Left ventricle myocardium superior (tissue), 1 donor: ENCODE data around the gene WWP2. TPM values are rescaled to one million over a fixed set of nuclear protein-coding genes. Genes with fewer than 3 reads are reported as not detected.

Experiments
- ATAC-seq: fragments of 200-7000 bp; cut with Tn5 transposase; one replicate; pipeline ENCODE4 v1.9.1; 2020; ENCODE audit warnings: mild to moderate bottlenecking, moderate library complexity
- DNase-seq: peaks from one replicate; pipeline ENCODE4 v3.0.0-alpha.2; 2020
- intact Hi-C: fragments of 100-400 bp; cut with micrococcal nuclease; formaldehyde crosslinking; loops from one replicate; pipeline ENCODE4 v1.11.0; 2022
- total RNA-seq: library from RNA; stranded (reverse); fragmentation: NEBNext Ultra II Directional; extraction: Animal tissue kit (Norgen Biotek cat#: 25700); gene quantifications from one replicate; pipeline ENCODE4 v1.2.1, GENCODE V29; 2021
- donor health status: DM: no; HTN: yes; CAD: no; lungs with severe emphysema.

Gene WWP2
- total RNA-seq, 1 donor from 2014 or later, result 17.2 TPM

- intact Hi-C loops, result no loop called here
- ATAC-seq (peak; percentile 60), DNase-seq (no peak)
Measured at GRCh38 chr16:69867784-69868560, 105.8 kb downstream of the WWP2 start.

- intact Hi-C loops, result no loop called here
- ATAC-seq (no peak), DNase-seq (no peak)
Measured at GRCh38 chr16:69870761-69871160, 108.6 kb downstream of the WWP2 start.

- no peak for ATAC-seq
- intact Hi-C loops, result no loop called here
- no peak for DNase-seq
Measured at GRCh38 chr16:69871708-69872107, 109.6 kb downstream of the WWP2 start.

- DNase-seq, result no peak
- intact Hi-C loops, result no loop called here
- ATAC-seq, result no peak
Measured at GRCh38 chr16:69872888-69873287, 110.8 kb downstream of the WWP2 start.

GRCh38 chr16:69873783-69874182, 111.7 kb downstream of the WWP2 start:
- intact Hi-C loops, result no loop called here
- DNase-seq (no peak), ATAC-seq (peak; percentile 45)

- no peak for ATAC-seq
- DNase-seq, result no peak
- intact Hi-C loops, result no loop called here
Measured at GRCh38 chr16:69874271-69874670, 112.1 kb downstream of the WWP2 start.

GRCh38 chr16:69880640-69881133, 118.6 kb downstream of the WWP2 start:
- intact Hi-C loops, result no loop called here
- ATAC-seq (no peak), DNase-seq (no peak)

- DNase-seq, result no peak
- no peak for ATAC-seq
- intact Hi-C loops, result no loop called here
Measured at GRCh38 chr16:69881141-69881540, 119.0 kb downstream of the WWP2 start.

- intact Hi-C loops, result no loop called here
- DNase-seq, result no peak
- ATAC-seq, result no peak
Measured at GRCh38 chr16:69883744-69884143, 121.6 kb downstream of the WWP2 start.

GRCh38 chr16:69885722-69886121, 123.6 kb downstream of the WWP2 start:
- DNase-seq (no peak), ATAC-seq (no peak)
- intact Hi-C loops, result no loop called here

- DNase-seq (no peak), ATAC-seq (no peak)
- intact Hi-C loops, result no loop called here
Measured at GRCh38 chr16:69886726-69887125, 124.6 kb downstream of the WWP2 start.

- no peak for ATAC-seq
- no peak for DNase-seq
- intact Hi-C loops, result no loop called here
Measured at GRCh38 chr16:69888005-69888590, 126.0 kb downstream of the WWP2 start.

- no peak for ATAC-seq
- DNase-seq, result no peak
- intact Hi-C loops, result no loop called here
Measured at GRCh38 chr16:69889295-69889964, 127.3 kb downstream of the WWP2 start.

- intact Hi-C loops, result no loop called here
- DNase-seq (peak; percentile 47), ATAC-seq (peak; percentile 88)
Measured at GRCh38 chr16:69890114-69890891, 128.2 kb downstream of the WWP2 start.

- peak; percentile 32 for ATAC-seq
- intact Hi-C loops, result no loop called here
Measured at GRCh38 chr16:69890892-69891282, 128.8 kb downstream of the WWP2 start.

GRCh38 chr16:69892378-69892777, 130.2 kb downstream of the WWP2 start:
- no peak for ATAC-seq
- intact Hi-C loops, result no loop called here
- DNase-seq, result no peak

More at GRCh38 chr16:69890892-69891282, 128.8 kb downstream of the WWP2 start:
- DNase-seq, result no peak

- DNase-seq, result no peak
Measured at GRCh38 chr16:69893106-69893505, 131.0 kb downstream of the WWP2 start.

GRCh38 chr16:69894676-69895075, 132.5 kb downstream of the WWP2 start:
- intact Hi-C loops, result no loop called here
- no peak for DNase-seq
- peak; percentile 24 for ATAC-seq

More at GRCh38 chr16:69893106-69893505, 131.0 kb downstream of the WWP2 start:
- ATAC-seq, result no peak
- intact Hi-C loops, result no loop called here

GRCh38 chr16:69903865-69904415, 141.8 kb downstream of the WWP2 start:
- no peak for DNase-seq
- intact Hi-C loops, result no loop called here
- ATAC-seq, result no peak
